ENCODE measurements around the gene ACTL7B.
"Not testable (repeated sequence)": the region's sequence is repeated elsewhere in the genome, so short reads cannot be mapped to it uniquely, and the experiment has no call there.

Gene ACTL7B

GRCh38 chr9:108844391-108844790, 11.4 kb downstream of the ACTL7B start:
- no peak for DNase-seq (ENCODE audit: low read depth)

GRCh38 chr9:108842610-108843295, 13.0 kb downstream of the ACTL7B start:
- DNase-seq (ENCODE audit: low read depth): no peak

- not testable (repeated sequence) for DNase-seq (ENCODE audit: low read depth)
Measured at GRCh38 chr9:108839561-108839960, 16.2 kb downstream of the ACTL7B start.

- DNase-seq (ENCODE audit: low read depth): no peak
Measured at GRCh38 chr9:108838017-108838416, 17.8 kb downstream of the ACTL7B start.

- DNase-seq (ENCODE audit: low read depth): no peak
Measured at GRCh38 chr9:108837530-108837929, 18.3 kb downstream of the ACTL7B start.

- no peak for DNase-seq (ENCODE audit: low read depth)
Measured at GRCh38 chr9:108836781-108837180, 19.0 kb downstream of the ACTL7B start.

- DNase-seq (ENCODE audit: low read depth): no peak
Measured at GRCh38 chr9:108836319-108836718, 19.5 kb downstream of the ACTL7B start.

- DNase-seq (ENCODE audit: low read depth): no peak
Measured at GRCh38 chr9:108835831-108836230, 20.0 kb downstream of the ACTL7B start.

- no peak for DNase-seq (ENCODE audit: low read depth)
Measured at GRCh38 chr9:108834959-108835665, 20.7 kb downstream of the ACTL7B start.

- no peak for DNase-seq (ENCODE audit: low read depth)
Measured at GRCh38 chr9:108832179-108832500, 23.6 kb downstream of the ACTL7B start.

- no peak for DNase-seq (ENCODE audit: low read depth)
Measured at GRCh38 chr9:108831496-108832178, 24.1 kb downstream of the ACTL7B start.

- DNase-seq (ENCODE audit: low read depth): no peak
Measured at GRCh38 chr9:108830272-108830671, 25.5 kb downstream of the ACTL7B start.

GRCh38 chr9:108823829-108824228, 32.0 kb downstream of the ACTL7B start:
- no peak for DNase-seq (ENCODE audit: low read depth)

- DNase-seq (ENCODE audit: low read depth): no peak
Measured at GRCh38 chr9:108816037-108816436, 39.7 kb downstream of the ACTL7B start.

GRCh38 chr9:108815156-108815555, 40.6 kb downstream of the ACTL7B start:
- DNase-seq (ENCODE audit: low read depth): no peak

- no peak for DNase-seq (ENCODE audit: low read depth)
Measured at GRCh38 chr9:108813951-108814601, 41.7 kb downstream of the ACTL7B start.

- no peak for DNase-seq (ENCODE audit: low read depth)
Measured at GRCh38 chr9:108812396-108813025, 43.3 kb downstream of the ACTL7B start.

GRCh38 chr9:108811944-108812343, 43.8 kb downstream of the ACTL7B start:
- DNase-seq (ENCODE audit: low read depth): no peak

GRCh38 chr9:108809269-108809668, 46.5 kb downstream of the ACTL7B start:
- no peak for DNase-seq (ENCODE audit: low read depth)
